Keratinocyte (primary cell): ENCODE measurements around the gene NECTIN3. TPM values are rescaled to one million over a fixed set of nuclear protein-coding genes. Genes with fewer than 3 reads are reported as not detected.

ENCODE experiments used
- DNase-seq: peaks from one replicate; pipeline ENCODE4 v3.0.0-alpha.2; 2011; ENCODE audit warnings: low read depth, missing footprints, low spot score
- FAIRE-seq: peaks from 2 replicates; lab custom pipeline; 2011; peaks lifted over from hg19 to GRCh38; lab: Jason Lieb, UNC
- H2AFZ ChIP-seq: 2 replicates; pipeline ENCODE4 v1.6.0; 2012; ENCODE audit warnings: low read length, control low read depth, inconsistent platforms; ENCODE audit not compliant: control insufficient read depth
- H3K27ac ChIP-seq: 2 replicates; pipeline ENCODE4 v1.5.1; 2011; ENCODE audit warnings: low read length; ENCODE audit not compliant: control insufficient read depth, insufficient read depth
- H3K27me3 ChIP-seq: 3 replicates; pipeline ENCODE4 v1.6.0; 2011; ENCODE audit warnings: low read length; ENCODE audit not compliant: control insufficient read depth, insufficient read depth; ENCODE audit errors: extremely low read depth
- H3K36me3 ChIP-seq, 2 experiments: 2 replicates in 1 of 2; 3 replicates in 1 of 2; pipeline ENCODE4 v1.5.1; 2011; ENCODE audit warnings: low read length in 2 of 2, mild to moderate bottlenecking in 1 of 2; ENCODE audit not compliant: control insufficient read depth in 2 of 2, insufficient read depth in 2 of 2; ENCODE audit errors: extremely low read depth in 1 of 2
- H3K4me1 ChIP-seq: 3 replicates; pipeline ENCODE4 v1.5.1; 2011; ENCODE audit warnings: low read length; ENCODE audit not compliant: control insufficient read depth, insufficient read depth; ENCODE audit errors: extremely low read depth
- H3K4me2 ChIP-seq: 3 replicates; pipeline ENCODE4 v1.6.0; 2011; ENCODE audit warnings: low read depth, low read length; ENCODE audit not compliant: control insufficient read depth, insufficient read depth; ENCODE audit errors: extremely low read depth
- H3K4me3 ChIP-seq, 3 experiments: fragments of 200-600 bp in 1 of 3; sonication (generic) in 1 of 3; 2 replicates in 2 of 3; 3 replicates in 1 of 3; pipeline ENCODE4 v1.5.1; 2011 to 2016; ENCODE audit warnings: low read length in 3 of 3, mild to moderate bottlenecking in 3 of 3, control low read depth in 2 of 3, inconsistent platforms in 1 of 3, low read depth in 1 of 3, mixed read lengths in 1 of 3, mixed run types in 1 of 3, moderate library complexity in 1 of 3; ENCODE audit not compliant: control insufficient read depth in 2 of 3, insufficient read depth in 2 of 3; ENCODE audit errors: extremely low read depth in 1 of 3
- H3K79me2 ChIP-seq: 2 replicates; pipeline ENCODE4 v1.6.0; 2012; ENCODE audit warnings: low read length; ENCODE audit not compliant: control insufficient read depth, insufficient read depth
- H3K9ac ChIP-seq: 3 replicates; pipeline ENCODE4 v1.6.0; 2011; ENCODE audit warnings: low read length; ENCODE audit not compliant: control insufficient read depth, insufficient read depth; ENCODE audit errors: extremely low read depth
- H3K9me1 ChIP-seq: 3 replicates; pipeline ENCODE4 v1.6.0; 2011; ENCODE audit warnings: low read length; ENCODE audit not compliant: control insufficient read depth, insufficient read depth; ENCODE audit errors: extremely low read depth
- H3K9me3 ChIP-seq: 2 replicates; pipeline ENCODE4 v1.5.1; 2012; ENCODE audit warnings: low read depth, low read length; ENCODE audit not compliant: control insufficient read depth
- H4K20me1 ChIP-seq: 3 replicates; pipeline ENCODE4 v1.6.0; 2011; ENCODE audit warnings: low read length; ENCODE audit not compliant: control insufficient read depth, insufficient read depth; ENCODE audit errors: extremely low read depth
- EZH2 ChIP-seq: IDR thresholded peaks from one replicate; pipeline ENCODE4 v1.6.1; 2012; ENCODE audit warnings: inconsistent platforms, mild to moderate bottlenecking, low read length, moderate library complexity
- dilution Hi-C: fragments of 300-500 bp; cut with MboI; formaldehyde crosslinking; loops from one replicate; pipeline ENCODE4 v1.7.0; 2020; ENCODE audit warnings: low sequenced_read_pairs; ENCODE audit not compliant: extremely low pct_ligation_motif_present
- polyA plus RNA-seq, 5 experiments: library from polyadenylated mRNA; depleted of rRNA in 3 of 5; stranded (reverse) in 3 of 5; stranded (forward) in 1 of 5; unstranded in 1 of 5; fragments of >200 nt; gene quantifications; 1 replicate in 1 of 5; 2 replicates in 3 of 5; 3 replicates in 1 of 5; pipeline versions ENCODE4 v1.2.1 to v1.2.3, GENCODE V29; 2011 to 2012; ENCODE audit warnings: missing spikeins in 2 of 5, low read depth in 1 of 5, low replicate concordance in 1 of 5
- TF ChIP-seq, protein P1 (sequence below), 3 experiments: IDR thresholded peaks in 1 of 3; conservative IDR thresholded peaks in 1 of 3; optimal IDR thresholded peaks in 1 of 3; 2 replicates in 2 of 3; 3 replicates in 1 of 3; pipeline versions ENCODE3 to v1.5.1; 2011; ENCODE audit warnings: low read length in 3 of 3, mild to moderate bottlenecking in 3 of 3, moderate library complexity in 2 of 3, control low read depth in 1 of 3, inconsistent platforms in 1 of 3; ENCODE audit not compliant: insufficient read depth in 2 of 3; ENCODE audit errors: extremely low read depth in 1 of 3

Gene NECTIN3
- polyA plus RNA-seq, 1 donor (not counting 4 experiments of a cell fraction or from before 2014, with no cell fraction given), result 2.1 TPM

DNA sequence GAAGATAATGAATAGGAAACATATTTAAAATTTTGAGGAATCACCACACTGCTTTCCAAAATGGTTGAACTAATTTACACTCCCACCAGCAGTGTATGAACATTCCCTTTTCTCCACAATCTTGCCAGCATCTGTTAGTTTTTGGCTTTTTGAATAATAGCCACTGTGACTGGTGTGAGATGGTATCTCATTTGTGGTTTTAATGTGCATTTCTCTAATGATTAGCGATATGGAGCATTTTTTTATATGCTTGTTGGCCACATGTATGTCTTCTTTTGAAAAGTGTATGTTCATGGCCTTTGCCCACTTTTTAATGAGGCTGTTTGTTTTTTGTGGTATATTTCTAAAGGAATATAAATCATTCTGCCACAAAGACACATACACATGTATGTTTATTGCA lies 166.3 kb downstream of the NECTIN3 start:
- Histone ChIP-seq H3K4me3 (no peak overlapping the region), H3K27ac (no peak overlapping the region), H3K4me1 (no peaks in the 10 kb centered on the region), H3K9me3 (peaks cover 3% of the 10 kb centered on the region), H2AFZ (no peak overlapping the region), H3K9ac (no peak overlapping the region), H3K9me1 (no peaks in the 10 kb centered on the region), H3K27me3 (no peaks in the 10 kb centered on the region), H4K20me1 (no peaks in the 10 kb centered on the region), H3K36me3 (no peaks in the 10 kb centered on the region), H3K4me2 (no peak overlapping the region), H3K79me2 (no peaks in the 10 kb centered on the region)
- DNase-seq (no peak), FAIRE-seq (no peak)
- dilution Hi-C loops, result no loop called here
- TF ChIP-seq EZH2, result no peak
- TF ChIP-seq, protein P1, sequence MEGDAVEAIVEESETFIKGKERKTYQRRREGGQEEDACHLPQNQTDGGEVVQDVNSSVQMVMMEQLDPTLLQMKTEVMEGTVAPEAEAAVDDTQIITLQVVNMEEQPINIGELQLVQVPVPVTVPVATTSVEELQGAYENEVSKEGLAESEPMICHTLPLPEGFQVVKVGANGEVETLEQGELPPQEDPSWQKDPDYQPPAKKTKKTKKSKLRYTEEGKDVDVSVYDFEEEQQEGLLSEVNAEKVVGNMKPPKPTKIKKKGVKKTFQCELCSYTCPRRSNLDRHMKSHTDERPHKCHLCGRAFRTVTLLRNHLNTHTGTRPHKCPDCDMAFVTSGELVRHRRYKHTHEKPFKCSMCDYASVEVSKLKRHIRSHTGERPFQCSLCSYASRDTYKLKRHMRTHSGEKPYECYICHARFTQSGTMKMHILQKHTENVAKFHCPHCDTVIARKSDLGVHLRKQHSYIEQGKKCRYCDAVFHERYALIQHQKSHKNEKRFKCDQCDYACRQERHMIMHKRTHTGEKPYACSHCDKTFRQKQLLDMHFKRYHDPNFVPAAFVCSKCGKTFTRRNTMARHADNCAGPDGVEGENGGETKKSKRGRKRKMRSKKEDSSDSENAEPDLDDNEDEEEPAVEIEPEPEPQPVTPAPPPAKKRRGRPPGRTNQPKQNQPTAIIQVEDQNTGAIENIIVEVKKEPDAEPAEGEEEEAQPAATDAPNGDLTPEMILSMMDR (optimal IDR thresholded peaks at IDR 0.05 in 1 of 3, IDR thresholded peaks at IDR 0.05 in 1 of 3, conservative IDR thresholded peaks at IDR 0.05 in 1 of 3; ENCODE audit: extremely low read depth in 1 of 3, insufficient read depth in 2 of 3, low read length in 3 of 3), result no peak

DNA sequence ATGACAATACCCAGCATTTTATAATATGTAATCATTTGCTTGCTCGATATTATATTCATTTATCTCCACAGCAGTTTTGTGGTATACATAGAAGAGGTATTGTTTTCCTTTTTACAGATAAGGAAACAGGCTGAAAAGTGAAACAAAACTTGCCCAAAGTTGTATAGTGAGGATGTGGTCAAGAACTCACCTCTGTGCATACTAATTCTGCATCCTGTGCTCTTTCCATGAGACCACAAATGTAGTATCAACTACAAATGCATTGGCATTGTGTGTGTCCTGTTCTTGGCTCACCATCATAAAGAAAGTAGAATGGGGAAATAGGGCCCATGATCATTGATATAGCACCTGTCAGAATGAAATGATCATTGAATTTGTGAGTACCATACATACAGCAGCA lies 167.3 kb downstream of the NECTIN3 start:
- no peak overlapping the region for H2AFZ ChIP-seq
- H3K4me3 ChIP-seq, result no peak overlapping the region
- no peaks in the 10 kb centered on the region for H3K9me1 ChIP-seq
- dilution Hi-C loops, result no loop called here
- no peak for DNase-seq
- TF ChIP-seq EZH2, result no peak
- TF ChIP-seq, protein P1 (optimal IDR thresholded peaks at IDR 0.05 in 1 of 3, IDR thresholded peaks at IDR 0.05 in 1 of 3, conservative IDR thresholded peaks at IDR 0.05 in 1 of 3; ENCODE audit: extremely low read depth in 1 of 3, insufficient read depth in 2 of 3, low read length in 3 of 3), result no peak
- H4K20me1 ChIP-seq, result no peaks in the 10 kb centered on the region
- H3K4me1 ChIP-seq, result no peaks in the 10 kb centered on the region
- H3K36me3 ChIP-seq, result no peaks in the 10 kb centered on the region
- H3K27ac ChIP-seq, result no peak overlapping the region
- peaks cover 3% of the 10 kb centered on the region for H3K9me3 ChIP-seq
- FAIRE-seq, result no peak
- no peaks in the 10 kb centered on the region for H3K79me2 ChIP-seq
- no peaks in the 10 kb centered on the region for H3K27me3 ChIP-seq
- no peak overlapping the region for H3K4me2 ChIP-seq
- no peak overlapping the region for H3K9ac ChIP-seq
